BLaER1 (cell line): ENCODE results near the gene NEK11.
A peak's percentile ranks its signal among the peaks of the same experiment; 100 is the strongest.
"Not testable (repeated sequence)": the region's sequence is repeated elsewhere in the genome, so short reads cannot be mapped to it uniquely, and the experiment has no call there.

Experiments
- H3K27ac ChIP-seq: shearing (Covaris generic); formaldehyde crosslinking; 2 replicates; pipeline ENCODE4 v1.8.1; 2022
- H3K27me3 ChIP-seq: shearing (Covaris generic); formaldehyde crosslinking; 2 replicates; pipeline ENCODE4 v1.8.1; 2022
- H3K36me3 ChIP-seq: shearing (Covaris generic); formaldehyde crosslinking; 2 replicates; pipeline ENCODE4 v1.8.1; 2022
- H3K4me1 ChIP-seq: shearing (Covaris generic); formaldehyde crosslinking; 2 replicates; pipeline ENCODE4 v1.8.1; 2022
- H3K4me2 ChIP-seq: shearing (Covaris generic); formaldehyde crosslinking; 2 replicates; pipeline ENCODE4 v1.8.1; 2022
- H3K4me3 ChIP-seq: shearing (Covaris generic); formaldehyde crosslinking; 2 replicates; pipeline ENCODE4 v1.8.1; 2022
- H3K9ac ChIP-seq: shearing (Covaris generic); formaldehyde crosslinking; 2 replicates; pipeline ENCODE4 v1.8.1; 2022
- H3K9me3 ChIP-seq: shearing (Covaris generic); formaldehyde crosslinking; 2 replicates; pipeline ENCODE4 v1.8.1; 2022
- H4K20me1 ChIP-seq: shearing (Covaris generic); formaldehyde crosslinking; 2 replicates; pipeline ENCODE4 v1.8.1; 2022
- Cebpa-rat ChIP-seq: shearing (Covaris generic); IDR thresholded peaks from 2 replicates; pipeline ENCODE4 v1.8.1; 2022

Gene NEK11

GRCh38 chr3:131036986-131037385 is 10.3 kb downstream of the NEK11 start:
- Histone ChIP-seq H3K27ac (no peak overlapping the region), H3K4me2 (no peak overlapping the region), H3K9ac (no peak overlapping the region), H3K4me3 (no peak overlapping the region), H3K4me1 (0 out of 2 replicates have a peak, but pooled peaks cover under 1% of the 10 kb centered on the region), H3K27me3 (no peaks in the 10 kb centered on the region), H3K36me3 (no peaks in the 10 kb centered on the region), H4K20me1 (no peaks in the 10 kb centered on the region), H3K9me3 (no peaks in the 10 kb centered on the region)
- TF ChIP-seq Cebpa-rat = no peak

- Histone ChIP-seq H3K9ac (no peak overlapping the region), H3K9me3 (no peaks in the 10 kb centered on the region), H3K4me2 (no peak overlapping the region), H3K27me3 (no peaks in the 10 kb centered on the region), H4K20me1 (no peaks in the 10 kb centered on the region), H3K27ac (no peak overlapping the region), H3K36me3 (no peaks in the 10 kb centered on the region), H3K4me3 (no peak overlapping the region), H3K4me1 (peaks cover 7% of the 10 kb centered on the region)
- no peak for TF ChIP-seq Cebpa-rat
Observed at GRCh38 chr3:131038326-131038725, 11.6 kb downstream of the NEK11 start.

GRCh38 chr3:131042271-131042985 is 15.8 kb downstream of the NEK11 start:
- H3K4me2 ChIP-seq, H3K4me3 ChIP-seq: not testable (repeated sequence)

GRCh38 chr3:131047582-131047981 is 20.9 kb downstream of the NEK11 start:
- peak overlapping the region; percentile 7; the same call in 1 of the 2 replicates for H3K4me2 ChIP-seq
- TF ChIP-seq Cebpa-rat = no peak
- no peaks in the 10 kb centered on the region for H4K20me1 ChIP-seq
- no peaks in the 10 kb centered on the region for H3K27me3 ChIP-seq
- H3K27ac ChIP-seq = no peak overlapping the region
- H3K9me3 ChIP-seq = no peaks in the 10 kb centered on the region
- H3K36me3 ChIP-seq = no peaks in the 10 kb centered on the region
- H3K4me1 ChIP-seq = peaks cover 6% of the 10 kb centered on the region
- no peak overlapping the region for H3K9ac ChIP-seq
- no peak overlapping the region for H3K4me3 ChIP-seq

More at GRCh38 chr3:131042271-131042985, 15.8 kb downstream of the NEK11 start:
- H3K4me1 ChIP-seq, H3K27ac ChIP-seq, H3K9me3 ChIP-seq, H3K36me3 ChIP-seq, H4K20me1 ChIP-seq, H3K9ac ChIP-seq, H3K27me3 ChIP-seq: not testable (repeated sequence)

GRCh38 chr3:131048030-131048429 is 21.4 kb downstream of the NEK11 start:
- no peaks in the 10 kb centered on the region for H3K27me3 ChIP-seq
- no peaks in the 10 kb centered on the region for H3K9me3 ChIP-seq
- H3K4me3 ChIP-seq = no peak overlapping the region
- H3K4me2 ChIP-seq = no peak overlapping the region
- no peaks in the 10 kb centered on the region for H4K20me1 ChIP-seq
- no peak for TF ChIP-seq Cebpa-rat
- peaks cover 5% of the 10 kb centered on the region for H3K4me1 ChIP-seq
- H3K9ac ChIP-seq = no peak overlapping the region
- H3K36me3 ChIP-seq = no peaks in the 10 kb centered on the region
- H3K27ac ChIP-seq = no peak overlapping the region

- Histone ChIP-seq H3K27me3 (no peaks in the 10 kb centered on the region), H3K4me1 (peaks cover 5% of the 10 kb centered on the region), H3K4me3 (no peak overlapping the region), H3K9ac (no peak overlapping the region), H3K27ac (no peak overlapping the region), H4K20me1 (no peaks in the 10 kb centered on the region), H3K36me3 (no peaks in the 10 kb centered on the region), H3K4me2 (no peak overlapping the region), H3K9me3 (no peaks in the 10 kb centered on the region)
- TF ChIP-seq Cebpa-rat = no peak
Observed at GRCh38 chr3:131050001-131050400, 23.3 kb downstream of the NEK11 start.

GRCh38 chr3:131053043-131053859 is 26.6 kb downstream of the NEK11 start:
- H3K4me1 ChIP-seq = no peaks in the 10 kb centered on the region
- H3K4me2 ChIP-seq = no peak overlapping the region
- no peak overlapping the region for H3K27ac ChIP-seq
- no peaks in the 10 kb centered on the region for H3K27me3 ChIP-seq
- no peaks in the 10 kb centered on the region for H3K9me3 ChIP-seq
- H3K36me3 ChIP-seq = no peaks in the 10 kb centered on the region
- no peaks in the 10 kb centered on the region for H4K20me1 ChIP-seq
- no peak overlapping the region for H3K4me3 ChIP-seq
- TF ChIP-seq Cebpa-rat = no peak
- H3K9ac ChIP-seq = no peak overlapping the region

- Histone ChIP-seq H3K4me1 (no peaks in the 10 kb centered on the region), H4K20me1 (no peaks in the 10 kb centered on the region), H3K4me3 (no peak overlapping the region), H3K9ac (no peak overlapping the region), H3K36me3 (no peaks in the 10 kb centered on the region), H3K9me3 (no peaks in the 10 kb centered on the region), H3K4me2 (no peak overlapping the region), H3K27ac (no peak overlapping the region), H3K27me3 (no peaks in the 10 kb centered on the region)
- no peak for TF ChIP-seq Cebpa-rat
Observed at GRCh38 chr3:131067983-131068382, 41.3 kb downstream of the NEK11 start.

- no peaks in the 10 kb centered on the region for H3K27me3 ChIP-seq
- no peak overlapping the region for H3K27ac ChIP-seq
- no peak overlapping the region for H3K9ac ChIP-seq
- TF ChIP-seq Cebpa-rat = no peak
- H4K20me1 ChIP-seq = no peaks in the 10 kb centered on the region
- H3K9me3 ChIP-seq = no peaks in the 10 kb centered on the region
- no peaks in the 10 kb centered on the region for H3K36me3 ChIP-seq
- no peak overlapping the region for H3K4me3 ChIP-seq
- H3K4me2 ChIP-seq = no peak overlapping the region
- peaks cover 34% of the 10 kb centered on the region for H3K4me1 ChIP-seq
Observed at GRCh38 chr3:131072099-131072559, 45.5 kb downstream of the NEK11 start.

GRCh38 chr3:131072845-131073244 is 46.2 kb downstream of the NEK11 start:
- Histone ChIP-seq H3K36me3 (no peaks in the 10 kb centered on the region), H3K4me1 (peaks cover 41% of the 10 kb centered on the region), H3K9me3 (no peaks in the 10 kb centered on the region), H3K4me2 (no peak overlapping the region), H3K27ac (no peak overlapping the region), H3K9ac (no peak overlapping the region), H4K20me1 (no peaks in the 10 kb centered on the region), H3K4me3 (no peak overlapping the region), H3K27me3 (no peaks in the 10 kb centered on the region)
- no peak for TF ChIP-seq Cebpa-rat
